ENCODE data around the gene HEXIM1. TPM values are rescaled to one million over a fixed set of nuclear protein-coding genes. Genes with fewer than 3 reads are reported as not detected.

HEXIM1 gene, protein sequence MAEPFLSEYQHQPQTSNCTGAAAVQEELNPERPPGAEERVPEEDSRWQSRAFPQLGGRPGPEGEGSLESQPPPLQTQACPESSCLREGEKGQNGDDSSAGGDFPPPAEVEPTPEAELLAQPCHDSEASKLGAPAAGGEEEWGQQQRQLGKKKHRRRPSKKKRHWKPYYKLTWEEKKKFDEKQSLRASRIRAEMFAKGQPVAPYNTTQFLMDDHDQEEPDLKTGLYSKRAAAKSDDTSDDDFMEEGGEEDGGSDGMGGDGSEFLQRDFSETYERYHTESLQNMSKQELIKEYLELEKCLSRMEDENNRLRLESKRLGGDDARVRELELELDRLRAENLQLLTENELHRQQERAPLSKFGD
- 10 to 100 TPM; 34.6 to 34.7 TPM for total RNA-seq

DNA sequence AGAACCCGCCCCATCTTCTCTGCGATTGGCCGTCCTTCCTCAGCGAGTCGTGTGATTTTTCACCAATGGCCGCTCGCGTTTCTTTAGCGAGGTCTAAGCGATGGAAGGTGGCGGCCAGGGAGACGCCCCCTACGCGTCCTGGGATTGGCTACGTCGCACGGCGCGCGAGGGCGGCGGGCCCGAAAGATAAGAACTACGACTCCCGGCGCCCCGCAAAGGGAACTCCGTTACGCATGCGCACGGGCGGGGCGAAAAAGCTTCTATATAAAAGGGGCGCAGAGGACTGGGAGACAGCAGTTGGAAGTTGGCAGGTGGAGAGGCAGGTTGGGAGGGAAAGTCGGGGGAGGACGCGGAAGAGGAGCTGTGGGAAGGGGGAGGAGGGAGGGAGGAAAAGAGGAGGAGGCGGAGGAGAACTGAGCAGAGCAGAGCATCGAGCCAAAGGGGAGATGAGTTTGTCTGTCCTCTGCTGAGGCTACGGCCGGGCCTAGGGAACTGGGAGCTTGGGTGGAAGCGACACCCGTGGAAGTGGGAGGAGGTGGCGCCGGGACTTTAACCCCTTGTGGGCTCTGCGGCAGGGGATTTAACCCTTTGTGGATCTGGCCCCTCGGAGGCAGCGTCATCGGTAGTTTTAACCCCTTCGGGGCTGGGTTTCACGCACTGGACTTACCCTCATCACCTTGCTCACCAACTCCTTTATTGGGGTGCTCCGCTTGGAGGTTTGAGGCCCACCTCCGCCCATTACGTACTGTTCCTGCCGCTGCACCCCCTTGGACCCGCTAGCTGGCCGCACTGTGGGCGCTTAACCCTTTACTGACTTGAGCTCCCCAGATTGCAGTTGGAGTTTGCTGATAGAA is at the start of gene HEXIM1:
TSS of gene HEXIM1 (plus strand) at position 293 of the 854 bp plus-strand sequence. CDS start 716 bp downstream, outside the sequence.
- POLR2A ChIA-PET, result interaction anchor here (0.6 to 6.2 kb wide), 15 partner anchors 9 to 261 kb away, joined by 3 to 143 read pairs (median 7); partner anchors contain the start of genes ACBD4, HEXIM2, MAP3K14 and NMT1

GRCh38 chr17:45098869-45099616 is 49.2 kb upstream of the HEXIM1 start:
- CTCF ChIA-PET, result interaction anchor here (0.5 to 1.7 kb wide), 22 partner anchors 10 to 342 kb away, joined by 3 to 12 read pairs (median 4); partner anchors contain the start of genes ACBD4, EFTUD2 and PLCD3
- POLR2A ChIA-PET, result no interaction called here

More for the DNA sequence above, at the start of gene HEXIM1:
- CTCF ChIA-PET, result interaction anchor here (0.8 to 11.1 kb wide), 18 partner anchors 9 to 1026 kb away, joined by 3 to 196 read pairs (median 6); partner anchors contain the start of genes ACBD4, HEXIM2 and PLCD3

GRCh38 chr17:45101546-45101882 is 46.8 kb upstream of the HEXIM1 start:
- ChIA-PET CTCF (interaction anchor here (0.7 kb wide), 2 partner anchors 20 to 49 kb away, joined by 3 to 4 read pairs; no protein-coding TSS in a partner anchor), POLR2A (no interaction called here)

DNA sequence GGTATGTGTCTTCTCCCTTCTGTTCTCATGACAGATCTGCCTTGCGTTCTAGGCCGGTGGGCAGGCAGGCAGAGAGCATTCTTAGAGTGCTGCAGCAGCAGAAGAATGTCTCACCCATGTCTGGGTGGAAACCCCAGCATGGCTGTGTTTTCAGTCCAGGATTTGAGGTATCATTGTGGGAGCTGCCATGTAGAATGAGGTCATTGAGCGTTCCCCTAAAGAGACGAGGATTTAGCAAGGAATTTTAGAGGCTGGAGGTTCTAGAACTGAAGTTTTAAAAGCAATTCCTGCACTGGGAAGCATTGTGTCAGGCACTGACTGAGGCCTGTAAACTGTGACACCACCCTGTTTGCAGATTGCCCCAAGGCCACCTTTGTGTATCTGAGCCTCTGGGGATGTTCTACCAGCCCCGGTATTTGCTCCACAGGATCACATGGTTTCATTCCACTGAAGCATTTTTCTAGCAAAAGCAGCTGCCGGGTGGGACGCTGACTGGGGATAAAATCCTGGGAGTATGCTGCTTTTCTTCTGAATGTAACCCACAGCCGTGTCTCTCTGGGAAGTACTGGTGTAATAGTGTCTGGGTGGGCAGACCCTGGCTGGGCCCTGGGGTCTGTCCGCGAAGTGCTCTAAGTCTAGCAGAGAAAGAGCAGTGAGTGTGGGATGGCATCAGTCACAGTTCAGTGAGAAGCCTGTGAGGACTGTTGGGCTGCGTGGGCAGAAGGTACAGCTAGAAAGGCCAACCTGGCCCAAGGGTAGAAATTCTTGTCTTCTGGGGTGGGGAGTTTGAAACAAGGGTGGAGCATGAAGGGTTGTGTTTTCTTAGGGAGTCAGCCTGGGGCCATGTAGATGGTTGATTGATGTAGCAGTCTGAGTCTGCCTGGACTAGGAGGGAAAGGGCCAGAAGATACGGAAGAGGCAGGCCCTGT is 46.1 kb upstream of the HEXIM1 start:
- ChIA-PET CTCF (no interaction called here), POLR2A (no interaction called here)

DNA sequence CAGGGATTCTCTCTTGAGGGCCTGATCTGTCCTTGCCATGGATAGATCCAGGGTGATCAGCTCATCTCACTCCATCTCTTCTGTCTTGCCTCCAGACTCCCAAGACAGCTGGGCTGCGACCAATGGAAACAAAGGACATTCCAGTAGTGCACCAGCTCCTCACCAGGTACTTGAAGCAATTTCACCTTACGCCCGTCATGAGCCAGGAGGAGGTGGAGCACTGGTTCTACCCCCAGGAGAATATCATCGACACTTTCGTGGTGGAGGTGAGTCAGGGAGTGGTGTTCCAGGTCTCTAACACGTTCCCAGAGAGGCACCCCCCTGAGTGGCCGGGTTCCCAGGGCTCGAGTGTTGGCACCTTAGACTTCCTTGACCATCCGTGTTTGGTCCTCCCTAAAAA is 45.4 kb upstream of the HEXIM1 start:
- CTCF ChIA-PET, result no interaction called here
- POLR2A ChIA-PET, result no interaction called here

DNA sequence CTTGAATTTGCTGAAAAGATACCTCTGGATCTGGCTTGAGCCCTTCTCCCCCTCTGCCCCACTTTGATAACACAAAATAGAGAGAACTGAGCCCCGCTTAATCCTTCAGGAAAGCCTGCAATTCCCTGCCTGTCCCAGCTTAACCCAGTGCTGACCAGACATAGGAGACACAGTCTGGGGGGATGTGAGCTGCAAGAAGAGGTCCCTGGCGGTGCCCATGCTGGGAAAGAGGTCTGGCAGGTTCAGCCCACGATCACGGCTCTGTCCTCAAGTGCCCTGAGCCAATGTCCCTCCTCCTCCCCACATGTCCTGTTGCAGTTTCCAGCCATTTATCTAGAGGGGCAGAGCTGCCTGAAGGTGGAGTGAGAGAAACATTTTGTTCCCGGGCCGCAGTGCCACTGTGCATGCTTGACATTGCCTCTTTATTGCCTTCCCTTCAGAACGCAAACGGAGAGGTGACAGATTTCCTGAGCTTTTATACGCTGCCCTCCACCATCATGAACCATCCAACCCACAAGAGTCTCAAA is 44.9 kb upstream of the HEXIM1 start:
- POLR2A ChIA-PET, result no interaction called here
- CTCF ChIA-PET, result no interaction called here

DNA sequence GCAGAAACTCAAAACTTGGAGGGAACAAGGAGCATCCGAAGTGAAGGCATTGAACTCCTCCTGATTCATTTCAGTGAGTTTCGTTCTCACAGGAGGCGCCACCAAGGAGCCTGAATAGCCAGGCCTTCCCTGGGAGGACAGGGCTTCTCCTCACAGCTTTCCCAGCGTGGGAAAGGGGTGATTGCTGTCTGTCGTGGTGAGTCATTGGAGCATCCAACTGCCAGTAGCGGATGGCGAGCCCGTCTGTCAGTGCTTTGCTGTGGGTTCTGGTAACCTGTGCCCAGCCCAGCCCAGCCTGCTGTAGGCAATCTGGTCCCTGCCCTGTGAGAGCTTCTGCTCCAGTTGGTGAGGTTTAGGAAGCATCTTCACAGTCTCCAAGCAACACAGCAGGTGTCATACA is 44.2 kb upstream of the HEXIM1 start:
- ChIA-PET CTCF (interaction anchor here (0.5 kb wide), 1 partner anchor 27 kb away, joined by 3 read pairs; no protein-coding TSS in a partner anchor), POLR2A (no interaction called here)

DNA sequence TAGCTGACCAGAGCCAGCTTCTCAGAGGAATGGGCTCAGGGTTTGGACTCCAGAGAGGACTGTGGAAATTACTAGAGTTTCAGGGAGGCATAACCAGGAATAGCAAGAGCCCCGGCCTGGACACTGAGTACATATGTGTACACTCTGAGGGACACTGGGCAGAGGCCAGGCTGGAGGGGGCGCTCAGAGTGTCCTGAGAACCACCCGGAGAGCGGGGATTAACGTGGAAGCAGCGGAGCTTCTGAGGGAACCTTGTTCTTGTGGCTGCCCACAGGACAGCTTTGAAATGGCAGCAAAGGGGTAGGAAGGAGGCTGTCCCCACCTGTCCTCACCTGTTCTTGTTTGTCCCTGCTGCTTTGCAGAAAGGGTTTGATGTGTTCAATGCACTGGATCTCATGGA is 43.8 kb upstream of the HEXIM1 start:
- ChIA-PET CTCF (interaction anchor here (0.5 kb wide), 1 partner anchor 26 kb away, joined by 3 read pairs; no protein-coding TSS in a partner anchor), POLR2A (interaction anchor here (0.6 kb wide), 1 partner anchor 1560 kb away, joined by 3 read pairs; no protein-coding TSS in a partner anchor)

GRCh38 chr17:45104907-45105624 is 43.2 kb upstream of the HEXIM1 start:
- CTCF ChIA-PET, result interaction anchor here (1.1 kb wide), 1 partner anchor 30 kb away, joined by 3 read pairs; the partner anchor contains the start of gene ACBD4
- POLR2A ChIA-PET, result interaction anchor here (0.6 kb wide), 1 partner anchor 1560 kb away, joined by 3 read pairs; no protein-coding TSS in a partner anchor

- ChIA-PET CTCF (interaction anchor here (1.1 kb wide), 1 partner anchor 29 kb away, joined by 3 read pairs; the partner anchor contains the start of gene ACBD4), POLR2A (interaction anchor here (0.6 kb wide), 1 partner anchor 92 kb away, joined by 3 read pairs; no protein-coding TSS in a partner anchor)
Observed at GRCh38 chr17:45106096-45106495, 42.2 kb upstream of the HEXIM1 start.

DNA sequence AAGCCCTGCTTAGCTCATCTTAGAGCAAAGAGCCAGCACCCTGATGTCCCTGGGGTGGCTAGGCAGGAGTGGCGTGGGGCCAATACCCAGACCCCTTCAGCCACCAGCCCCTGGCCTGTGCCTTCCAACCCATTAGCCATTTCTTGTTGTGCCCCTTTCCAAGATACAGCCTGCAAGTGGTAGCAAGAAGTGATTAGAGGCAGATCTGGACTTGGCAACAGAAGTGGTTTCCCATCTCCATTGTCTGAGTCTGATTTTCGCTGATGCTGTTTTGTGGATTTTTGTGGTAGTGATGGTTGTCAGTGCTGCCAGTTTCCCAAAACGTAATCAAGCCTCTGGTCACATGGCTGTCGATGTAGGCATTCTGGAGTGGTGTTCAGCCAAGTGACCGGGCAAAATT is 41.7 kb upstream of the HEXIM1 start:
- ChIA-PET POLR2A (no interaction called here), CTCF (no interaction called here)

GRCh38 chr17:45107293-45108010 is 40.8 kb upstream of the HEXIM1 start:
- ChIA-PET CTCF (interaction anchor here (3.0 kb wide), 1 partner anchor 8 kb away, joined by 12 read pairs; no protein-coding TSS in a partner anchor), POLR2A (no interaction called here)

DNA sequence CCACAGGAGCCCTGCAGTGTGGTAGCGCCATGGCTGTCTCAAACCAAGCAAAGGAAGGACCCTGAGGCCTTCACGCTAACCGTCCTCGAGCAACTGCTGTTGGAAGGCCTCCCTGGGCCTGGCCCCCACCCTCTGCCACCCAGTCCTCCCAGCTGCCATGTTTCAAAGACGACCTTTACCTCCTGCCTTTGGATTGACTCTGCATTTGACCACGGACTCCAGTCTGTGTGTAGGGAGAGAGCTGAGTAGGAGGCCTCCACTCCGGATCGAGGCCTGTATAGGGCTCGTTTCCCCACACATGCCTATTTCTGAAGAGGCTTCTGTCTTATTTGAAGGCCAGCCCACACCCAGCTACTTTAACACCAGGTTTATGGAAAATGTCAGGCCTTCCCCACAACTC is 40.2 kb upstream of the HEXIM1 start:
- POLR2A ChIA-PET, result no interaction called here
- CTCF ChIA-PET, result interaction anchor here (0.9 to 3.0 kb wide), 2 partner anchors 9 to 27 kb away, joined by 4 to 12 read pairs; partner anchors contain the start of gene ACBD4

GRCh38 chr17:45108595-45109521 is 39.4 kb upstream of the HEXIM1 start:
- POLR2A ChIA-PET, result no interaction called here
- CTCF ChIA-PET, result interaction anchor here (0.8 to 3.0 kb wide), 4 partner anchors 10 to 575 kb away, joined by 3 to 12 read pairs (median 4); partner anchors contain the start of gene ACBD4

Measured in activated CD8-positive, alpha-beta memory T cell treated with anti-CD3 and anti-CD28 coated beads for 36 hours (primary cell).